Islet of Langerhans (tissue), 1 donor: ENCODE results near the gene SMARCC1.
"Not testable (repeated sequence)": the region's sequence is repeated elsewhere in the genome, so short reads cannot be mapped to it uniquely, and the experiment has no call there.

Source experiments
- FAIRE-seq: peaks from one replicate; lab custom pipeline; 2011; peaks lifted over from hg19 to GRCh38; lab: Jason Lieb, UNC

Gene SMARCC1

GRCh38 chr3:47766186-47766585 lies 15.5 kb downstream of the SMARCC1 start:
- FAIRE-seq: no peak

GRCh38 chr3:47762233-47762632 lies 19.5 kb downstream of the SMARCC1 start:
- FAIRE-seq: no peak

- FAIRE-seq: no peak
Measured at GRCh38 chr3:47761046-47761445, 20.6 kb downstream of the SMARCC1 start.

- FAIRE-seq: not testable (repeated sequence)
Measured at GRCh38 chr3:47760207-47760606, 21.5 kb downstream of the SMARCC1 start.

- FAIRE-seq: no peak
Measured at GRCh38 chr3:47758261-47759025, 23.2 kb downstream of the SMARCC1 start.

- FAIRE-seq: no peak
Measured at GRCh38 chr3:47752716-47753115, 29.0 kb downstream of the SMARCC1 start.

GRCh38 chr3:47750811-47751354 lies 30.8 kb downstream of the SMARCC1 start:
- not testable (repeated sequence) for FAIRE-seq

GRCh38 chr3:47747558-47747957 lies 34.1 kb downstream of the SMARCC1 start:
- FAIRE-seq: no peak

- FAIRE-seq: no peak
Measured at GRCh38 chr3:47746264-47746663, 35.4 kb downstream of the SMARCC1 start.

GRCh38 chr3:47743855-47744254 lies 37.8 kb downstream of the SMARCC1 start:
- FAIRE-seq: no peak

GRCh38 chr3:47743352-47743751 lies 38.3 kb downstream of the SMARCC1 start:
- not testable (repeated sequence) for FAIRE-seq

GRCh38 chr3:47741925-47742324 lies 39.8 kb downstream of the SMARCC1 start:
- no peak for FAIRE-seq

GRCh38 chr3:47732143-47732542 lies 49.5 kb downstream of the SMARCC1 start:
- no peak for FAIRE-seq

GRCh38 chr3:47731061-47731460 lies 50.6 kb downstream of the SMARCC1 start:
- FAIRE-seq: no peak

GRCh38 chr3:47722859-47723258 lies 58.8 kb downstream of the SMARCC1 start:
- no peak for FAIRE-seq

GRCh38 chr3:47717448-47717847 lies 64.2 kb downstream of the SMARCC1 start:
- not testable (repeated sequence) for FAIRE-seq

- no peak for FAIRE-seq
Measured at GRCh38 chr3:47716656-47717055, 65.0 kb downstream of the SMARCC1 start.

GRCh38 chr3:47715928-47716327 lies 65.8 kb downstream of the SMARCC1 start:
- FAIRE-seq: no peak

- no peak for FAIRE-seq
Measured at GRCh38 chr3:47714606-47715005, 67.1 kb downstream of the SMARCC1 start.

- no peak for FAIRE-seq
Measured at GRCh38 chr3:47713655-47714054, 68.0 kb downstream of the SMARCC1 start.

- FAIRE-seq: no peak
Measured at GRCh38 chr3:47712398-47712797, 69.3 kb downstream of the SMARCC1 start.

GRCh38 chr3:47711596-47711995 lies 70.1 kb downstream of the SMARCC1 start:
- no peak for FAIRE-seq

- FAIRE-seq: no peak
Measured at GRCh38 chr3:47705391-47705790, 76.3 kb downstream of the SMARCC1 start.

GRCh38 chr3:47704237-47704612 lies 77.5 kb downstream of the SMARCC1 start:
- no peak for FAIRE-seq
